HepG2 (cell line): ENCODE measurements around the gene CTSA. TPM values are rescaled to one million over a fixed set of nuclear protein-coding genes. Genes with fewer than 3 reads are reported as not detected.

Source experiments
- EHMT2 ChIP-seq: fragments of 200-600 bp; sonication (generic); IDR thresholded peaks from 2 replicates; pipeline ENCODE4 v1.7.0; 2017; ENCODE audit warnings: antibody characterized with exemption, low read depth, low read length, borderline replicate concordance
- HDAC2 ChIP-seq: sonication (generic); formaldehyde crosslinking; IDR thresholded peaks from 2 replicates; pipeline ENCODE4 v1.4.0; 2020; ENCODE audit warnings: missing genetic modification reagents
- KLF13 ChIP-seq: sonication (generic); formaldehyde crosslinking; IDR thresholded peaks from 2 replicates; pipeline ENCODE4 v1.4.0; 2020; ENCODE audit warnings: mild to moderate bottlenecking, missing genetic modification reagents
- SOX6 ChIP-seq, 2 experiments: fragments of 450-650 bp in 1 of 2; sonication (generic) in 1 of 2; formaldehyde crosslinking in 1 of 2; IDR thresholded peaks; 2 replicates each; pipeline versions ENCODE4 v1.4.0 to v1.6.1; 2017 to 2020; ENCODE audit warnings: antibody characterized with exemption in 1 of 2, mild to moderate bottlenecking in 1 of 2, missing genetic modification reagents in 1 of 2
- ZBTB21 ChIP-seq: sonication (generic); formaldehyde crosslinking; IDR thresholded peaks from 2 replicates; pipeline ENCODE4 v1.4.0; 2020; ENCODE audit warnings: missing genetic modification reagents
- ZC3H13 ChIP-seq: sonication (generic); formaldehyde crosslinking; IDR thresholded peaks from 2 replicates; pipeline ENCODE4 v1.8.1; 2023; ENCODE audit warnings: mild to moderate bottlenecking, missing genetic modification reagents, moderate library complexity
- ZNF10 ChIP-seq: sonication (generic); formaldehyde crosslinking; IDR thresholded peaks from 2 replicates; pipeline ENCODE4 v1.4.0; 2020; ENCODE audit warnings: mild to moderate bottlenecking, low read depth, missing genetic modification reagents, borderline replicate concordance
- ZNF354B ChIP-seq: sonication (generic); formaldehyde crosslinking; IDR thresholded peaks from 2 replicates; pipeline ENCODE4 v1.8.0; 2022; ENCODE audit warnings: mild to moderate bottlenecking, missing genetic modification reagents
- ZNF501 ChIP-seq: sonication (generic); formaldehyde crosslinking; IDR thresholded peaks from 2 replicates; pipeline ENCODE4 v1.5.1; 2020; ENCODE audit warnings: mild to moderate bottlenecking, moderate library complexity, missing genetic modification reagents
- polyA plus RNA-seq, 8 experiments: library from polyadenylated mRNA; depleted of rRNA in 3 of 8; stranded (reverse) in 7 of 8; unstranded in 1 of 8; fragments of >200 nt; fragmentation: Illumina TruSeq in 4 of 8; extraction: Trizol in 4 of 8; gene quantifications; 2 replicates each; pipeline versions ENCODE4 v1.2.1 to v1.2.3, GENCODE V29; 2011 to 2016; ENCODE audit warnings: low read depth in 4 of 8, missing spikeins in 1 of 8, mixed read lengths in 1 of 8; ENCODE audit not compliant: insufficient read depth in 1 of 8
- total RNA-seq, 5 experiments: library from RNA; depleted of rRNA; stranded (reverse); fragments of >200 nt; fragmentation: Illumina TruSeq; extraction: Trizol; gene quantifications; 2 replicates each; pipeline ENCODE4 v1.2.3, GENCODE V29; 2016; ENCODE audit warnings: low read depth in 1 of 5
- TF ChIP-seq, protein P1 (sequence below): sonication (generic); formaldehyde crosslinking; IDR thresholded peaks from 2 replicates; pipeline ENCODE4 v1.5.0; 2020; ENCODE audit warnings: missing genetic modification reagents, mild to moderate bottlenecking, borderline replicate concordance
- TF ChIP-seq, protein P2 (sequence below): sonication (generic); formaldehyde crosslinking; IDR thresholded peaks from 2 replicates; pipeline ENCODE4 v1.5.1; 2020; ENCODE audit warnings: mild to moderate bottlenecking, missing genetic modification reagents, moderate library complexity
- TF ChIP-seq, protein P3 (sequence below), 2 experiments: sonication (generic) in 1 of 2; formaldehyde crosslinking in 1 of 2; IDR thresholded peaks; 2 replicates each; pipeline versions ENCODE4 v1.6.1 to v1.9.0; 2014 to 2022; ENCODE audit warnings: antibody characterized with exemption in 1 of 2, borderline replicate concordance in 1 of 2, inconsistent platforms in 1 of 2, low read depth in 1 of 2, missing genetic modification reagents in 1 of 2
- TF ChIP-seq, protein P4 (sequence below): sonication (generic); formaldehyde crosslinking; IDR thresholded peaks from 2 replicates; pipeline ENCODE4 v1.8.0; 2022; ENCODE audit warnings: mild to moderate bottlenecking, missing genetic modification reagents, moderate library complexity

CTSA gene
- total and polyA plus RNA-seq, 2 of the 13 experiments (the other 11 are each of a cell fraction or from before 2014, with no cell fraction given): 202 to 231 TPM

DNA sequence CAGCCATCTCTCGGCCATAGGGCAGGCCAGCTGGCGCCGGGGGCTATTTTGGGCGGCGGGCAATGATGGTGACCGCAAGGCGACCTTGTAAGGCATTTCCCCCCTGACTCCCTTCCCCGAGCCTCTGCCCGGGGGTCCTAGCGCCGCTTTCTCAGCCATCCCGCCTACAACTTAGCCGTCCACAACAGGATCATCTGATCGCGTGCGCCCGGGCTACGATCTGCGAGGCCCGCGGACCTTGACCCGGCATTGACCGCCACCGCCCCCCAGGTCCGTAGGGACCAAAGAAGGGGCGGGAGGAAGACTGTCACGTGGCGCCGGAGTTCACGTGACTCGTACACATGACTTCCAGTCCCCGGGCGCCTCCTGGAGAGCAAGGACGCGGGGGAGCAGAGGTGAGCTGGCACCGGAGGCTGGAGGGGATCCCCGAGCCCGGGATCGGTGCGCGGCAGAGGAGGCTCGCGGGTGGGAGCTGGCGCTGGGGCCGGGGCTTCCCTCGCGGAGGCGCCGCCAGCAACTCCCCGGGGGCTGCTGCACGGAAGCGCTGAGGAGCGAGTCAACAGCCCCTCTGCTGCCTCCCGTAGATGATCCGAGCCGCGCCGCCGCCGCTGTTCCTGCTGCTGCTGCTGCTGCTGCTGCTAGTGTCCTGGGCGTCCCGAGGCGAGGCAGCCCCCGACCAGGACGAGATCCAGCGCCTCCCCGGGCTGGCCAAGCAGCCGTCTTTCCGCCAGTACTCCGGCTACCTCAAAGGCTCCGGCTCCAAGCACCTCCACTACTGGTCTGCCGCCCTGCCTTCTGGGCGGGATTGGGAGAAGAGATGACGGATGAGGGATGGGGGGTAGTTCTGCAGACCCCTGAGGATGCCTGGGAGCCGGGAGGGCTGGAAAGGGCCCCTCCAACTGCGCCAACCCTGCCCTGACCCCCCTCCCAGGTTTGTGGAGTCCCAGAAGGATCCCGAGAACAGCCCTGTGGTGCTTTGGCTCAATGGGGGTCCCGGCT is at the start of gene CTSA, which contains the start of gene NEURL2 (continued):
- TF ChIP-seq, protein P1, sequence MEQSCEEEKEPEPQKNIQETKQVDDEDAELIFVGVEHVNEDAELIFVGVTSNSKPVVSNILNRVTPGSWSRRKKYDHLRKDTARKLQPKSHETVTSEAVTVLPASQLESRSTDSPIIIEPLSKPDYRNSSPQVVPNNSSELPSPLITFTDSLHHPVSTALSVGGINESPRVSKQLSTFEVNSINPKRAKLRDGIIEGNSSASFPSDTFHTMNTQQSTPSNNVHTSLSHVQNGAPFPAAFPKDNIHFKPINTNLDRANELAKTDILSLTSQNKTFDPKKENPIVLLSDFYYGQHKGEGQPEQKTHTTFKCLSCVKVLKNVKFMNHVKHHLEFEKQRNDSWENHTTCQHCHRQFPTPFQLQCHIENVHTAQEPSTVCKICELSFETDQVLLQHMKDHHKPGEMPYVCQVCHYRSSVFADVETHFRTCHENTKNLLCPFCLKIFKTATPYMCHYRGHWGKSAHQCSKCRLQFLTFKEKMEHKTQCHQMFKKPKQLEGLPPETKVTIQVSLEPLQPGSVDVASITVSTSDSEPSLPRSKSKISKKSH (CRISPR knock-in tag): peak; percentile 94; the same call in 1 of the 2 replicates
- TF ChIP-seq, protein P2, sequence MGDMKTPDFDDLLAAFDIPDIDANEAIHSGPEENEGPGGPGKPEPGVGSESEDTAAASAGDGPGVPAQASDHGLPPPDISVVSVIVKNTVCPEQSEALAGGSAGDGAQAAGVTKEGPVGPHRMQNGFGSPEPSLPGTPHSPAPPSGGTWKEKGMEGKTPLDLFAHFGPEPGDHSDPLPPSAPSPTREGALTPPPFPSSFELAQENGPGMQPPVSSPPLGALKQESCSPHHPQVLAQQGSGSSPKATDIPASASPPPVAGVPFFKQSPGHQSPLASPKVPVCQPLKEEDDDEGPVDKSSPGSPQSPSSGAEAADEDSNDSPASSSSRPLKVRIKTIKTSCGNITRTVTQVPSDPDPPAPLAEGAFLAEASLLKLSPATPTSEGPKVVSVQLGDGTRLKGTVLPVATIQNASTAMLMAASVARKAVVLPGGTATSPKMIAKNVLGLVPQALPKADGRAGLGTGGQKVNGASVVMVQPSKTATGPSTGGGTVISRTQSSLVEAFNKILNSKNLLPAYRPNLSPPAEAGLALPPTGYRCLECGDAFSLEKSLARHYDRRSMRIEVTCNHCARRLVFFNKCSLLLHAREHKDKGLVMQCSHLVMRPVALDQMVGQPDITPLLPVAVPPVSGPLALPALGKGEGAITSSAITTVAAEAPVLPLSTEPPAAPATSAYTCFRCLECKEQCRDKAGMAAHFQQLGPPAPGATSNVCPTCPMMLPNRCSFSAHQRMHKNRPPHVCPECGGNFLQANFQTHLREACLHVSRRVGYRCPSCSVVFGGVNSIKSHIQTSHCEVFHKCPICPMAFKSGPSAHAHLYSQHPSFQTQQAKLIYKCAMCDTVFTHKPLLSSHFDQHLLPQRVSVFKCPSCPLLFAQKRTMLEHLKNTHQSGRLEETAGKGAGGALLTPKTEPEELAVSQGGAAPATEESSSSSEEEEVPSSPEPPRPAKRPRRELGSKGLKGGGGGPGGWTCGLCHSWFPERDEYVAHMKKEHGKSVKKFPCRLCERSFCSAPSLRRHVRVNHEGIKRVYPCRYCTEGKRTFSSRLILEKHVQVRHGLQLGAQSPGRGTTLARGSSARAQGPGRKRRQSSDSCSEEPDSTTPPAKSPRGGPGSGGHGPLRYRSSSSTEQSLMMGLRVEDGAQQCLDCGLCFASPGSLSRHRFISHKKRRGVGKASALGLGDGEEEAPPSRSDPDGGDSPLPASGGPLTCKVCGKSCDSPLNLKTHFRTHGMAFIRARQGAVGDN (CRISPR knock-in tag): peak; percentile 95
- TF ChIP-seq ZNF10 (CRISPR knock-in tag) (no peak), ZNF501 (CRISPR knock-in tag) (peak; percentile 92), ZNF354B (CRISPR knock-in tag) (peak; percentile 99), KLF13 (CRISPR knock-in tag) (peak; percentile 79; the same call in 1 of the 2 replicates), ZBTB21 (CRISPR knock-in tag) (peak; percentile 84; the same call in 1 of the 2 replicates), ZC3H13 (CRISPR knock-in tag) (peak; percentile 100), EHMT2 (peak; percentile 42; the same call in 1 of the 2 replicates), HDAC2 (CRISPR knock-in tag) (peak; percentile 100), SOX6 (IDR thresholded peaks at IDR 0.05) (no peak), SOX6 (CRISPR knock-in tag; IDR thresholded peaks at IDR 0.05) (peak; percentile 96)
- TF ChIP-seq, protein P3, sequence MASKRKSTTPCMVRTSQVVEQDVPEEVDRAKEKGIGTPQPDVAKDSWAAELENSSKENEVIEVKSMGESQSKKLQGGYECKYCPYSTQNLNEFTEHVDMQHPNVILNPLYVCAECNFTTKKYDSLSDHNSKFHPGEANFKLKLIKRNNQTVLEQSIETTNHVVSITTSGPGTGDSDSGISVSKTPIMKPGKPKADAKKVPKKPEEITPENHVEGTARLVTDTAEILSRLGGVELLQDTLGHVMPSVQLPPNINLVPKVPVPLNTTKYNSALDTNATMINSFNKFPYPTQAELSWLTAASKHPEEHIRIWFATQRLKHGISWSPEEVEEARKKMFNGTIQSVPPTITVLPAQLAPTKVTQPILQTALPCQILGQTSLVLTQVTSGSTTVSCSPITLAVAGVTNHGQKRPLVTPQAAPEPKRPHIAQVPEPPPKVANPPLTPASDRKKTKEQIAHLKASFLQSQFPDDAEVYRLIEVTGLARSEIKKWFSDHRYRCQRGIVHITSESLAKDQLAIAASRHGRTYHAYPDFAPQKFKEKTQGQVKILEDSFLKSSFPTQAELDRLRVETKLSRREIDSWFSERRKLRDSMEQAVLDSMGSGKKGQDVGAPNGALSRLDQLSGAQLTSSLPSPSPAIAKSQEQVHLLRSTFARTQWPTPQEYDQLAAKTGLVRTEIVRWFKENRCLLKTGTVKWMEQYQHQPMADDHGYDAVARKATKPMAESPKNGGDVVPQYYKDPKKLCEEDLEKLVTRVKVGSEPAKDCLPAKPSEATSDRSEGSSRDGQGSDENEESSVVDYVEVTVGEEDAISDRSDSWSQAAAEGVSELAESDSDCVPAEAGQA (IDR thresholded peaks at IDR 0.05; ENCODE audit: low read depth): peak; percentile 62
- TF ChIP-seq, protein P3 (CRISPR knock-in tag; IDR thresholded peaks at IDR 0.05; ENCODE audit: borderline replicate concordance): peak; percentile 98; the same call in 1 of the 2 replicates
- TF ChIP-seq, protein P4, sequence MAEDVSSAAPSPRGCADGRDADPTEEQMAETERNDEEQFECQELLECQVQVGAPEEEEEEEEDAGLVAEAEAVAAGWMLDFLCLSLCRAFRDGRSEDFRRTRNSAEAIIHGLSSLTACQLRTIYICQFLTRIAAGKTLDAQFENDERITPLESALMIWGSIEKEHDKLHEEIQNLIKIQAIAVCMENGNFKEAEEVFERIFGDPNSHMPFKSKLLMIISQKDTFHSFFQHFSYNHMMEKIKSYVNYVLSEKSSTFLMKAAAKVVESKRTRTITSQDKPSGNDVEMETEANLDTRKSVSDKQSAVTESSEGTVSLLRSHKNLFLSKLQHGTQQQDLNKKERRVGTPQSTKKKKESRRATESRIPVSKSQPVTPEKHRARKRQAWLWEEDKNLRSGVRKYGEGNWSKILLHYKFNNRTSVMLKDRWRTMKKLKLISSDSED (CRISPR knock-in tag): peak; percentile 75
